Stimulated activated CD4-positive, alpha-beta T cell treated with anti-CD3 and anti-CD28 coated beads, Interleukin-4, amount 100 ng/mL, for 1 hour (primary cell): Measurements from ENCODE around the gene GNB1L.

Experiments used
- DNase-seq: peaks from one replicate; pipeline ENCODE4 v3.0.0-alpha.2; 2020

Gene GNB1L

DNA sequence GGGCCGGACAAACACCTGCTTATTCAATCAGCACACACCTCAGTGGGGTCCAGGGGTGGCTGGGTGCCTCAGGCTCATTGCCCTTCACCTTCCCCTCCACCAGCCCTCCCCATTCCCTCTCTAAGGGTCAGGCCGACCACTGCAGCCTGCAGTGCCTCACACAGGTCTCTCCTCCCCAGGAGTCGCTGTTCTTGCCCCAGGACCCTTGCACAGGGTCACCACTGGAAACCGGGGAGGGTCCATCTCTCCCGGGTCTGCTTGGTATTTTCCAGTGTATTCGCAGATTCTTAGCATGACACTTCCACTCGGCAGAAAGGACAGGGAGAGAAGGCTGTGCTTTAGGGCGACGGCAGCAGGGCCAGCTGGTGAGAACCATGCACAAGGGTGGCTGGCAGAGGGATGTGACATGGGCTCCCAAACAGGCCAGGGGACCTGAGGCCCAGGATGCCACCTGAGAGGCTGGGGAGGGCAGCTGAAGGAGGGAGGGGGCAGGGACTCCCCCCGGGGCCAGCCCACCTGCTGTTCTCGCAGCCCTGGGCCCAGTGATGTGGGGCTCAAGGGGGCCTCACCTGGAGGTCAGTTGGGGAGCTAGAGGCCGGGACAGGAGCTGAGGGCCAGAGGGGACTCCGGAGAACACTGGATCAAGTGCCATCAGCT is 110.2 kb downstream of the GNB1L start:
- DNase-seq: no peak

GRCh38 chr22:19743651-19744050 is 111.0 kb downstream of the GNB1L start:
- DNase-seq: no peak

DNA sequence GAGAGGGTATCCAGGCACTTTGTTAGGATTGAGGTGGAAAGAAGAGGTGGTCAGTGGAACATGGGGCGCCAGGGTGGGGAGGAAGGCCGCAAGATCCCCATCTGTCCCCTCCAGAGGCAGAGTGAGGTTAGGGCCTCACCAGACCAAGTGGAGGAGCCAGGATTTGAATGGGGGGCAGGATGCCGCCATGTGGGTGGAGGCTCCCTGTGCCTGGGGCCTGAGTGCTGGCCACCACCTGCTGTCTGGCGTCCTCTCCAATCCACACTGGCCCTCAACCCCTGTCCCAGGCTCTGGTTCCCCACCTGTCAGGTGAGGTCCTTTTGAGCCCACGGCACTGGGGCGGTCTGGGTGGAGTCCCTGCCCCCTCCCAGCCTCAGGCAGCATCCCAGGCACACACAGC is 111.6 kb downstream of the GNB1L start:
- DNase-seq: no peak

DNA sequence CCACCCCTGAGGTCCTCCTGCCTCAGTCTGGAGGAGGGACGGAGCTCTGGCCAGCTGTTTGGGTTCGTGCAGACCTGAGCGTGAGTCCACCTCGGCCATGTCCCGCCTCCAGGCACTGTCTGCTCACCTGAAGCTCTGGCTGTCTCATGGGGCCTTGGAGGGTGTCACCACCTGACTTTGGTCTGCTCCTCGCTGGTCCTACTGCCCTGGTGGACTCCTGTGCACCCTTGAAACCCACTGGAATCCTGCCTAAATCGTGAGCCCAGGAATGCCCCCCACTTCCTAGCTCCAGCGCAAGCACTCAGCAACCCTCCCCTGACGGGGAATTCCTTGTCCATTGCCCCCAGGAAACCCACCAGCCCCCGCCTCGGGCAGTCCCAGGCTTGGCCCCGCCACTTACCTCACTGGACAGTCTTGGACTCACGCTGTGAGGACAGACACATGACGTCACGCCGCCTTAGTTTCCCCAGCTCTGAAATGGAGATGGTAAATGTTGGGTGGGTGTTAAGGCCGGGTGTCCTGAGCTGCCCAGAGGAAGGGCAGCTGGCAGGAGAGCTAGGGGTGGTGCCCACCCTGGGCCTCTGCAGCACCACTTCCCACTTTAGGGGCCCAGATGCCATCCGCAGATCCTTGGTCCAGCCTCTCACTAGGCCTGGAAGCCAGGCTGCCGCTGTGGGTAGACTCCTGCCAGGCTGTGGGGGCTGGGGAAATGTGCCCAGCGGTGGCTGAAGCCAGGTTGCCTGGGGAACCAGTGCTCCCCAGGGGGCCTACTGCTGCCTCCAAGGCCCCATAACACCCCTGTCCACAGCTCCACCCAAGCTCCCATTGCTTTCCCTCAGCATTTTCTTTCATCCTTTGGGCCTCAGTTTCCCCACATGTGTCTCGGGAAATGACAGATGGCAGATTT is 112.3 kb downstream of the GNB1L start:
- no peak for DNase-seq

DNA sequence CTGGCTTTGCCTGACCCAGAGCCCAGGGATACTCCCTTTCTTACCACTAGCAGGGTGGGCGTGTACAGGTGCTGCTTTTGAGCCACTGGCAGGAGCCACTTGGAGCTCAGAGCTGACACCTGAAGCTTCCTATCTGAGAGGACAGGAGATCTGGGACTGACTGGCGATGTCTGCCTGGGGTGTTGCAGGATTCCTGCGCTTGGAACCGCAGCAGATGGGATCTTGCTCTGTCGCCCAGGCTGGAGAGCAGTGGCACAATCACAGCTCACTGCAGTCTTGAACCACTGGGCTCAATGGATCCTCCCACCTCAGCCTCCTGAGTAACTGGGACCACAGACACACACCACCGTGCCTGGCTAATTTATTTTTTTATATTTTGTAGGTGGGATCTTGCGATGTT is 113.6 kb downstream of the GNB1L start:
- no peak for DNase-seq

GRCh38 chr22:19740586-19740985 is 114.1 kb downstream of the GNB1L start:
- DNase-seq: no peak

DNA sequence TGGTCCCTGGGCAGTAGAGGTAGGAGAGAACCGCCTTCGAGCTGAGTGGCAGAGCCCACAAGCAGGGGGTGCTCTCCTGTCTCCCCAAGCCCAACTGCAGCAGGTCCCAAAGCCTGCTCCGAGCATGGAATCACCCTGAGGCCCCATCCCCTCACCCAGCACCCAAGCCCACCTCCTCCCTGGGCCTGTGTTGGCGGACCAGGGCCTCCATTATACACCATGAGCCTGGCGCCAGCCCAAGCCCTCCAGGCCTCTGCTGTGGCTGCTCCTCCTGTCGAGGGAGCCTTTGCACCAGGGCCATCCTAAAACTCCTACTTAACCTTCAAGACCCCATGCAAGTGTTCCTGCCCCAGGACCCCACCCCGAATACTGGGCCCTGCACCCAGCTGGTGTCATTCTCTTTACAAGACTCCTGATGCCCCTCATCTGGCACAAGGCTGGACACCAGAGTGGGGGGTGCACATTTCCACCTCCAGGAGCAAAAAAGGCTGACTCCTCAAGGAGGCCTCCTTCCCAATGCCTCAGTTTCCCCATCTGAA is 114.7 kb downstream of the GNB1L start:
- DNase-seq: no peak

DNA sequence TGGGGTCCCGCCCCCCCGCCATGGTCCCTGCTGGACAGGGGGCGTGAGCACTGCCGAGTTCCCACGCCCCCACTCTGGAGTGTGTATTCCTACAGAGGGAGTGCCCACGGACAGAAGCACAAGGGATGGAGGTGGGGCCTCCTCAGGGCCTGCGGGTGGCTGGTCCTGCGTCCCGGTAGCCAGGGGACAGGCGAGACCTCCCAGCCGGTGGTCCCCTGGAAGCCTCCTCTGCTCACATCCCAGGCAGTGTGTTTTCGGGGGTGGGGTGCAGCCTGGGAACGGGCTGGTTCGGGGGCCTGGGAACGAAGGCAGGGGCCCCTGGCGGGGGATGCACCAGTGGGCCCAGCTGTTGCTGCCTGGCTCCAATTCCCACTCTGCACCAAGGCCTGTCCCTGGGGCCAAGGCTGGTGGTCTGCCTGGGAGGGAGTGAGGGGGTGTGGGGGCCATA is 115.2 kb downstream of the GNB1L start:
- no peak for DNase-seq

DNA sequence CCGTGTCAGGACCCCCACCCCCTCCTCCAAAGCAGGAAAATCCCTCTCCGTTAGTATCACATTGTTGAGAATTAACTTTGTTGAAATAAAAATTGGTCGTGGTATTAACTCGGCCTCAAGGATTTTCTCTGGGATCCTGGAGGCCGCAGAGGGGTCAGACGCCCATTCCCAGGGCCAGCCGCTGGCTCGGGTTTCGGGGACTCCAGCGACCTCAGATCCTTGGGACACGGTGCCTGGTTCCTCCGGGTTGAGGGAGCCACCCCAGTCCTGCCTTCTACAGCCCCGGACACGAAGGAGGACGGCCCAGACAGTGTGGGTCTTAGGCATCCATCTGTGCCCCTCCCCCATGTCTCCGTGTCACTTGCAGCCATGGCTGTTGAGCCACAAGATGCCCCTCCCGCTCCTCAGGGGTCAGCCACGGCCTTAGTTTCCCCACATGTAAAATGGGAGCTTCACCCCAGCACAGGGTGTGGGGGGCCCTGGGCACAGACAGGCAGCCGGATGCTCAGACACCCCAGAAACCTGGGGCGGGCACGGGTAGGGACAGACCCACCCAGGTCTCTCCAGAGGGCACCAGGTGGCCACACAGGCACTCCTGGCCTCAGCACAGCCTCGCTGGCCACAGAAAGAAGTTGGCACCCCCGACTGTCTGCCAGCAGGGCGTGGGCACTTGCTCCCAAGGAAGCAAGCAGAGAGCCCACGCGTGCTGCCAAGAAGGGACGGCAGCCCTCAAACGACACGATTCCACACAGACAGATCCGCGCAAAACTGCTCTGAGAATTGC is 115.8 kb downstream of the GNB1L start:
- no peak for DNase-seq

DNA sequence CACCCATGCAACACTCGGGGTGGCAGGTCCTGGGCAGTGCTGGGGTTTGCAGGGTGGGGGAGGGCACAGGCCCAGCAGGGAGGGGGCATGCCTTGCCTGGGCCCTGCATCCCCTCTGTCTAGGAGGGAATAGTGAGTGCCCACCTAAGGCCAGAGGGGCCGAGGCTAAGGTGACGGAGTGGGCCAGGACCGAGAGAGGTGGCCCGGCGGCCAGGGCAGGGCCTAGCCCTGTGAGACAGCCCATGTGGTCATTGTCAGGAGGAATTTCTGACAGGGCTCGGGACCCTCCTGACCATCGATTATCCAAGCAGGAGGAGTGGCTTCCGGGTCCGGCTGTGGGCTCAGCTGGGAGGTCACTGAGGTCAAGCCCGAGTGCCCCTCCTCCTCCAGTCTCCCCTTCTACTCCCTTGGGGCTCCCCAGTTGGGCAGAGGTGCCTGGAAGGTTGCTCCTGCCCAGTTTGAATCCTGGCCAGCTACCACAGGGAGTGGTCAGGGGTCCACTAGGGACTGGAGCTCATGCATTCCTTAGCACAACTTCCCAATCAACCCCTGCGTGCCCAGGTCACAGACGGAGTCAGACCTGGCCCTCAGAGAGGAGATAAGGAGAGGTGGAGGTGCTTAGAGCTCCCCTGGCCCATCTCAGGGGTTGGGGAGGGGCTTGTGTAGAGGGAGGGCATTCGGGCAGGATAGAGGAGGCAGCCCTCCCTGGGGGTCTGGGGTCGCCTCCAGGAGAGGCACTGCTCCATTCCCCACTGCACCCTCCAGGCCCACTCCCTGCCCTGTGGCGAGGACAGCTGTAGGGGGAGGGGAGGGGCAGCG is 116.6 kb downstream of the GNB1L start:
- no peak for DNase-seq

GRCh38 chr22:19735665-19736510 is 118.8 kb downstream of the GNB1L start:
- no peak for DNase-seq

DNA sequence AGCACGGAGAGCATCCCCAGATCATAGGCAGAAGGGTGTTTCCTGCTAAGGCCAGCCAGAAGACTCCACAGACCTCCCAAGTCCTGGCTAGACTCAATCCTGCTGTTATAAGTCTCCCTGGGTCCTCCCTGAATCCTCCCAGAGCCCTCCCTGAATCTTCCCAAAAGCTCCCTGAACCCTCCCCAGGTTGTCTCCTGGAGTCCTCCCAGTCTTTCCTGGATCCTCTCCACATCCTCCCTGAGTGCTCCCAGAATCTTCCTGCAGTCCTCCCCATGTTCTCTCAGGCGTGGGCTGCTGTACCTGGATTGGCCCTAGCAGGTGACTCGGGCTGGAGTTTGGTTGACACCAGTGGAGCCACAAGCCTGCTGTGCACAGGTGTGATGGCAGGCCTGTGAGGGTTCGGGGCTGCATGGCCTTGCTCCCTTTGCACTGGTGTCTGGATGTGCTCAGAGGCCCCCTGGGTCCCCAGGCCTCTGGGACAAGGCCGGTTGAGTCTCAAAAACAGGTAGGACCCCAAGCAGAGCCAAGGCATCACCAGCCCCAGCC is 119.8 kb downstream of the GNB1L start:
- no peak for DNase-seq

DNA sequence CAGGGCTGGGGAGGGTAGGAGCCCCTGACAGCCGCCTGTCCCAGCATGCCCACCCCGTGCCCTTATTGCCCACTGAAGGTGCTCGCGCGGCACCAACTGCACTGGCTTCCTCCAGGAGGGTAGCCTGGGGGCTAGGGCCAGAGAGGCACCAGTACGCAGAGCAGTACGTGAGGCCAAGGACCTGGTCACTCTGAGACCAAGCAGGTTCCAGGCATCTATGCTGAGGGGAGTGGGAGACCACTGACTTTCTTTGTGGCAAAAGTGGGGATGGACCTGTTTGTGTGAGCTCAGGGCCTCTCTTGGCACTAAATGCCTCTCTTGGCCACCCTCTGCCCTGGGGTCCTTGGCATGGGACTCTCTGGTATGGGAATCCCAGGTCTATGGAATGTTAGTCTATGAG is 120.5 kb downstream of the GNB1L start:
- DNase-seq: no peak

- DNase-seq: no peak
Measured at GRCh38 chr22:19733755-19734154, 120.9 kb downstream of the GNB1L start.
